HEK293T (cell line): ENCODE results near the gene SLC13A4.

Experiments used
- CTCF ChIA-PET: fragments of 350-600 bp; formaldehyde crosslinking; extraction: SDS; loops from one replicate; lab custom pipeline; 2021; ENCODE audit warnings: antibody characterized with exemption, inconsistent platforms; lab: Yijun Ruan, JAX
- POLR2A ChIA-PET: fragments of 350-600 bp; formaldehyde crosslinking; extraction: SDS; loops from one replicate; lab custom pipeline; 2020; ENCODE audit warnings: antibody characterized with exemption, inconsistent platforms; lab: Yijun Ruan, JAX
- DNase-seq: peaks from one replicate; pipeline ENCODE4 v3.0.0; 2012; ENCODE audit warnings: mixed read lengths; ENCODE audit errors: extremely low spot score
- ARNT ChIP-seq: fragments of 450-650 bp; IDR thresholded peaks from 2 replicates; pipeline ENCODE4 v1.6.1; 2017; ENCODE audit warnings: mild to moderate bottlenecking
- BHLHE40 ChIP-seq: fragments of 450-650 bp; IDR thresholded peaks from 2 replicates; pipeline ENCODE4 v1.6.1; 2016; ENCODE audit warnings: mild to moderate bottlenecking, moderate library complexity, borderline replicate concordance
- CTBP1 ChIP-seq: fragments of 450-650 bp; IDR thresholded peaks from 2 replicates; pipeline ENCODE4 v1.6.1; 2016; ENCODE audit warnings: borderline replicate concordance
- ELF4 ChIP-seq: fragments of 450-650 bp; IDR thresholded peaks from 2 replicates; pipeline ENCODE4 v1.6.1; 2017; ENCODE audit warnings: antibody characterized with exemption
- FOXA1 ChIP-seq: fragments of 450-650 bp; IDR thresholded peaks from 2 replicates; pipeline ENCODE4 v1.6.1; 2016; ENCODE audit warnings: mild to moderate bottlenecking
- FOXK2 ChIP-seq: fragments of 450-650 bp; IDR thresholded peaks from 2 replicates; pipeline ENCODE4 v1.6.1; 2016; ENCODE audit warnings: mild to moderate bottlenecking
- FOXM1 ChIP-seq: fragments of 450-650 bp; IDR thresholded peaks from 2 replicates; pipeline ENCODE4 v1.6.1; 2017; ENCODE audit warnings: mild to moderate bottlenecking, borderline replicate concordance
- HDGF ChIP-seq: fragments of 450-650 bp; IDR thresholded peaks from 2 replicates; pipeline ENCODE4 v1.6.1; 2017; ENCODE audit warnings: antibody characterized with exemption, borderline replicate concordance
- L3MBTL2 ChIP-seq: fragments of 450-650 bp; conservative IDR thresholded peaks from 2 replicates; pipeline ENCODE4 v1.6.1; 2016; ENCODE audit warnings: mild to moderate bottlenecking
- LEF1 ChIP-seq: fragments of 450-650 bp; IDR thresholded peaks from 2 replicates; pipeline ENCODE4 v1.6.1; 2017; ENCODE audit warnings: mild to moderate bottlenecking, borderline replicate concordance
- NFRKB ChIP-seq: fragments of 450-650 bp; IDR thresholded peaks from 2 replicates; pipeline ENCODE4 v1.6.1; 2016; ENCODE audit warnings: mild to moderate bottlenecking, moderate library complexity
- SP1 ChIP-seq: fragments of 450-650 bp; IDR thresholded peaks from 2 replicates; pipeline ENCODE4 v1.6.1; 2017
- SUZ12 ChIP-seq: fragments of 450-650 bp; IDR thresholded peaks from 2 replicates; pipeline ENCODE4 v1.6.1; 2016; ENCODE audit warnings: mild to moderate bottlenecking
- TARDBP ChIP-seq: fragments of 450-650 bp; IDR thresholded peaks from 2 replicates; pipeline ENCODE4 v1.6.1; 2016
- ZNF384 ChIP-seq: fragments of 450-650 bp; IDR thresholded peaks from 2 replicates; pipeline ENCODE4 v1.6.1; 2016
- TF ChIP-seq, protein P1 (sequence below): fragments of 450-650 bp; IDR thresholded peaks from 2 replicates; pipeline ENCODE4 v1.6.1; 2016

Gene SLC13A4

DNA sequence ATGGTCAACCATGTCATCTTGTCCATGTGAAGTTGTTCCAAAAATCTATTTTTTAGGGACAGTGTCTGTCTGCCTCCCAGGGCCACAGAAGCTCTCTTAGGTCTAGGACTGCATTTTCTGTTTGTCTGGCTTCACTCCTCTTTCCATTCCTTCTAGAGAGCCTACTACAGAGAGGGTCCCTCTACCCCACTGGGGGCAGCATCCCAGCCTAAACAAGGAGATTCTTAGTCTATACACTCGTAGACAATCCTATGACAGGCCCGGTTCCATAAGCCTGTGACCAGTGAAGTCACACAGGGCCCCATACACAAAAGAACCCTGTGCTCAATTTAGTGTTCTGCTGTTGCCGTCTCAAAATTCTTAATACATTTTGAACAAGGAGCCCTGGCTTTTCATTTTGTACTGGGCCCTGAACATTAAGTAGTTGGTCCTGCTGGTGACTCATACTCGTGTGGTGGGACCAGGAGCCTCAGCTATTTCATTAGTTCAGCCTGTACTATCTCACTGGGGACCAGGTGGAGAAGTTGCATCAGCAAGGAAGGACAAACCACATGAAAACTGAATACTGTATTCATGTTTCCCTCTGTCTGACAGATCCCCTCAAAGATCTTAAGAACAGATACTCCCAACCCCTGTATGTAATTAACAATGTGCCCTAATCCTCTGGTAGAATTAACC lies 44.1 kb upstream of the SLC13A4 start:
- no peak for TF ChIP-seq FOXM1
- no peak for TF ChIP-seq LEF1
- TF ChIP-seq ZNF384 = no peak
- TF ChIP-seq SP1 = no peak
- TF ChIP-seq TARDBP = no peak
- no peak for TF ChIP-seq BHLHE40
- TF ChIP-seq ELF4 = no peak
- no peak for TF ChIP-seq HDGF
- no peak for TF ChIP-seq FOXA1
- TF ChIP-seq ARNT = no peak
- TF ChIP-seq NFRKB = no peak
- TF ChIP-seq L3MBTL2 = no peak
- TF ChIP-seq FOXK2 = no peak
- TF ChIP-seq, protein P1, sequence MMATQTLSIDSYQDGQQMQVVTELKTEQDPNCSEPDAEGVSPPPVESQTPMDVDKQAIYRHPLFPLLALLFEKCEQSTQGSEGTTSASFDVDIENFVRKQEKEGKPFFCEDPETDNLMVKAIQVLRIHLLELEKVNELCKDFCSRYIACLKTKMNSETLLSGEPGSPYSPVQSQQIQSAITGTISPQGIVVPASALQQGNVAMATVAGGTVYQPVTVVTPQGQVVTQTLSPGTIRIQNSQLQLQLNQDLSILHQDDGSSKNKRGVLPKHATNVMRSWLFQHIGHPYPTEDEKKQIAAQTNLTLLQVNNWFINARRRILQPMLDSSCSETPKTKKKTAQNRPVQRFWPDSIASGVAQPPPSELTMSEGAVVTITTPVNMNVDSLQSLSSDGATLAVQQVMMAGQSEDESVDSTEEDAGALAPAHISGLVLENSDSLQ = no peak
- no peak for TF ChIP-seq SUZ12
- TF ChIP-seq CTBP1 = no peak
- ChIA-PET CTCF (interaction anchor here (1.0 to 1.4 kb wide), 2 partner anchors 10 to 68 kb away, joined by 4 to 6 read pairs; no protein-coding TSS in a partner anchor), POLR2A (no interaction called here)
- no peak for DNase-seq

DNA sequence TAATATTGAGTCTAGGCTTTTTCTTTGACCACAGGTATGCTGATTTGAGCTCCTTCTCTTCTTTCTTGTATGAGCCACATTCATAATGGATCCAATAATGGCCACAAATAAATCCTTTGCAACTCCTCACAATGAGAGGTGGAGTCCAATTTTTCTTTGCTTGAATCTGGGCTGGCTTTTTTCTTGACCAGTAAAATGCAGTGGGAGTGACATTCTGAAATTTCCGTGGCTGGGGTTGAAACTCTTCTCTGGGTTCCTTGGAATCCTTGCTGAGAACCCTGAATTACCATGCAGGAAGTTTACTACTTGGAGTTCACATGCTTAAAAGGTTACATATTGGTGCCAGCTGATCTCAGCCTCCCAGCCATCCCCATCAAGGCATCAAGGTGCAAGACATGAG lies 43.1 kb upstream of the SLC13A4 start:
- POLR2A ChIA-PET = no interaction called here
- TF ChIP-seq NFRKB = no peak
- no peak for TF ChIP-seq SP1
- TF ChIP-seq ZNF384 = no peak
- CTCF ChIA-PET = no interaction called here
- DNase-seq = no peak

DNA sequence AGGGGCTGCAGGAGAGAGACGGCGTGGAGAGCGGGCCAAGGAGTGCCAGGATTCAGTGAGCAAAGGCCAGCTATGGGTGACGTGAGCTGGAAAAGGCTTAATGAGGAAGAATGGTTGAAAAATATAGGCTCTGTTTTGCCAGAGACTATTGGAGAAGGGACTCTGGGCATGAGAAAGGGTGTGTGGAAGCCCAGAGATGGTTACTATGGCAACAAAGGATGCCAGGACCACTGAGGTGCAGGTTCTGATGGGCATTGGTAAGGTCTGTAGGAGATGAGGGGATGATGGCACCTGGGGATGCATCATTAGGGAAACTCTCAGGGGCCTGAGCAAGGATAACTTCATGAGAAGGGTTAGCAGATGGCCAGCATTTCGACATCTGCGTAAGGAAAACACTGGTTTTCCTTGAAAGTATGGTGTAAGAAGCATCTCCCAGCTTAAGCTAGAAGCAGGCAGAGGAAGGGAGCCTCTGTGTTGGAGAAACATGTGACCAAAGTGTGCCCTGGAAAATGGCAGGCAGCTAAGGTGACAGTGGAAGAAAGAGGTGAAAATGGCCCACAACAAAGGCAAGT lies 42.2 kb upstream of the SLC13A4 start:
- POLR2A ChIA-PET = no interaction called here
- TF ChIP-seq ARNT (no peak), SP1 (no peak), CTBP1 (no peak), FOXM1 (no peak), NFRKB (no peak), ZNF384 (no peak), FOXA1 (no peak), FOXK2 (no peak), HDGF (no peak), BHLHE40 (no peak), ELF4 (no peak), TARDBP (no peak), SUZ12 (no peak), LEF1 (no peak), L3MBTL2 (no peak)
- TF ChIP-seq, protein P1 = no peak
- CTCF ChIA-PET = no interaction called here

DNA sequence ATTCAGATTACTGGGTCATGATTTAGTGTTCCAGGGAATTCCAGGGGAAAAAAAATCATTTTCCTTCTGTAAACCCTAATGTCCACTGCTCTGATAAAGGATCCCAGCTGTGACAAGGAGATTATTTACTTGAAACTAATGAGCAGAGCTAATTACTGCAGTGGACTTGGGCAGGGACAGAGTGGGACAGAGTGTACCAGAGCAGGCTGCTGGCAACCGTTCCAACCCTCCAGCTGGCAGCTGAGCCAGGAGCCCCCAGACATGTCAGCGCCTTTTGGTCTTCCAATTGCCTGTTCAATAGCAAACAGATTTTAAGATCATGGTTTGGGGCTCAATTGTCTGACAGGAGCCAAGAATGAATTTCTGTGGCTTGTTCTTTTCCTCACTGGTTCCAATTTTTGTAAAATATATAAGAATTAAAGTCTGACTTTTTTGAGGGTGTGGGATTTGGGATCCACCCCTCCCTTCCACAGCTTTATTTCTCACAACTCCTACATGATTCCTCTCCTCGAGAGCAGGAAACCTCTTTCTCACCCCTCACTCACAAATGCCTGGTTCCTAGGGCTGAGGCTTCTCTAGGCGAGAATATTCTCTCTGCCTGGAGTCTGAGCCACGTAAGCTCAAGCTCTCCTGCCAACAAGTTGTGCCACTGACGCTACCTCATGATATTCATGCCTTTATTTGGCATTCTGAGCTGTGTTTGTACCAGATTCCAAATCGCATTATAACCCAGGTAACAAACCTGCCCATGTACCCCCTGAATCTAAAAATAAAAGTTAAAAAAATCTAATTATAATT lies 41.2 kb upstream of the SLC13A4 start:
- POLR2A ChIA-PET = no interaction called here
- TF ChIP-seq BHLHE40 (no peak), TARDBP (no peak), ZNF384 (no peak), FOXK2 (no peak), FOXA1 (no peak), LEF1 (no peak), ARNT (no peak), HDGF (no peak), SP1 (no peak), ELF4 (no peak), NFRKB (no peak), SUZ12 (no peak), CTBP1 (no peak), L3MBTL2 (no peak), FOXM1 (no peak)
- TF ChIP-seq, protein P1 = no peak
- DNase-seq = no peak
- CTCF ChIA-PET = no interaction called here

More for the DNA sequence above, 42.2 kb upstream of the SLC13A4 start:
- DNase-seq = no peak

DNA sequence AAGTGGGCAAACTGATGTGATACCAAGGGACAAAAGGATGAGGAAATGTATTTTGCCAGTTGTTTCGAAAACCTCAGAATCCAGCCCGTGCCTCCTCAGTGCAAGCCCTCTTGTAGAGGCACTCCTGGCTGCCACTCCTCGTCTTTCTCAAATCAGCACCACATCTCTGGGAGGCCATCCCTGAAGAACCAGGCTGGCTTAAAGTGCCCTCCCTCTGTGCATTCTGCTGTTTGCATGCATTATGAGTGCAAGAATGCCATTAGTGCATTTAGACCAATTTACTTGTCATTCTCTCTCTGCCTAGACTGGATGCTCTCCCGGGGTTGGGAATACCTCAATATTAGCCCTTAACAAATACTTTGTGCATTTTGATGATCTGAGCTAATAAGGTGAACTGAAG lies 40.5 kb upstream of the SLC13A4 start:
- ChIA-PET POLR2A (no interaction called here), CTCF (interaction anchor here (0.7 to 1.4 kb wide), 2 partner anchors 8 to 106 kb away, joined by 3 to 4 read pairs; partner anchors contain the start of gene STMP1)

More for the DNA sequence above, 40.5 kb upstream of the SLC13A4 start:
- no peak for DNase-seq
- no peak for TF ChIP-seq BHLHE40
- TF ChIP-seq SP1 = no peak
- no peak for TF ChIP-seq L3MBTL2
- no peak for TF ChIP-seq NFRKB
- no peak for TF ChIP-seq FOXA1
- TF ChIP-seq LEF1 = no peak
- TF ChIP-seq ZNF384 = no peak
- no peak for TF ChIP-seq HDGF
- TF ChIP-seq TARDBP = no peak
- TF ChIP-seq ARNT = no peak
- no peak for TF ChIP-seq SUZ12
- TF ChIP-seq CTBP1 = no peak
- TF ChIP-seq, protein P1 = no peak
- TF ChIP-seq ELF4 = no peak
- TF ChIP-seq FOXK2 = no peak
- TF ChIP-seq FOXM1 = no peak
